ENCODE measurements around the gene RFTN1. TPM values are rescaled to one million over a fixed set of nuclear protein-coding genes. Genes with fewer than 3 reads are reported as not detected.

RFTN1 gene
- total RNA-seq, 4 donors from 2014 or later = 10.3 to 26.9 (median 22.3) TPM

DNA sequence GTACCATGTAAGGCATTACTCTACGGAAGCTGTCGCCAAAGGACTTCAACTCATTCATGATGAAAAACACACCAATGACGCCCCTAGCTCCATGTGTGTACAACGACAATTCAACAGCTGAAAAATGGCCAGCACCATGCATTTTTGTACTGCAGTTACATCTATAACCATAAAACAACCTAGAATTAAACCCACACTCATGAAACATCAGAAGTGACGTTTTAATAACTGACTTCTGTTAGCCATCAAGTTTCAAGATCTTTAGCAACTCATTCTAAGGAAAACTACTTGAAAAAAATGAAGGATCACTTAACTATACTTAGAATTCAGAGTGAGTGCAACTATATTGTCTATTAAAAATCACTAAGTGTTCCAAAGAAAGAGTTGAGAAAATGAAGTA is 84.9 kb downstream of the RFTN1 start:
- H3K4me3 ChIP-seq = no peak overlapping the region
- peak overlapping the region; percentile 61 for H3K27ac ChIP-seq
- DNase-seq (ENCODE audit: low spot score in 2 of 2) = no peak
- no peaks in the 10 kb centered on the region for H3K9me3 ChIP-seq
- peaks cover 4% of the 10 kb centered on the region for H3K36me3 ChIP-seq
- H3K27me3 ChIP-seq = no peaks in the 10 kb centered on the region
- no peak for TF ChIP-seq POLR2A (IDR thresholded peaks at IDR 0.05)
- TF ChIP-seq, protein P1, sequence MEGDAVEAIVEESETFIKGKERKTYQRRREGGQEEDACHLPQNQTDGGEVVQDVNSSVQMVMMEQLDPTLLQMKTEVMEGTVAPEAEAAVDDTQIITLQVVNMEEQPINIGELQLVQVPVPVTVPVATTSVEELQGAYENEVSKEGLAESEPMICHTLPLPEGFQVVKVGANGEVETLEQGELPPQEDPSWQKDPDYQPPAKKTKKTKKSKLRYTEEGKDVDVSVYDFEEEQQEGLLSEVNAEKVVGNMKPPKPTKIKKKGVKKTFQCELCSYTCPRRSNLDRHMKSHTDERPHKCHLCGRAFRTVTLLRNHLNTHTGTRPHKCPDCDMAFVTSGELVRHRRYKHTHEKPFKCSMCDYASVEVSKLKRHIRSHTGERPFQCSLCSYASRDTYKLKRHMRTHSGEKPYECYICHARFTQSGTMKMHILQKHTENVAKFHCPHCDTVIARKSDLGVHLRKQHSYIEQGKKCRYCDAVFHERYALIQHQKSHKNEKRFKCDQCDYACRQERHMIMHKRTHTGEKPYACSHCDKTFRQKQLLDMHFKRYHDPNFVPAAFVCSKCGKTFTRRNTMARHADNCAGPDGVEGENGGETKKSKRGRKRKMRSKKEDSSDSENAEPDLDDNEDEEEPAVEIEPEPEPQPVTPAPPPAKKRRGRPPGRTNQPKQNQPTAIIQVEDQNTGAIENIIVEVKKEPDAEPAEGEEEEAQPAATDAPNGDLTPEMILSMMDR (IDR thresholded peaks at IDR 0.05) = no peak
- TF ChIP-seq EP300 (IDR thresholded peaks at IDR 0.05) = no peak
- TF ChIP-seq POLR2AphosphoS5 (IDR thresholded peaks at IDR 0.05) = no peak
- H3K4me1 ChIP-seq = peaks cover 13% of the 10 kb centered on the region
- 87% methylated on average over 5 of the region's 5 CpGs for WGBS

DNA sequence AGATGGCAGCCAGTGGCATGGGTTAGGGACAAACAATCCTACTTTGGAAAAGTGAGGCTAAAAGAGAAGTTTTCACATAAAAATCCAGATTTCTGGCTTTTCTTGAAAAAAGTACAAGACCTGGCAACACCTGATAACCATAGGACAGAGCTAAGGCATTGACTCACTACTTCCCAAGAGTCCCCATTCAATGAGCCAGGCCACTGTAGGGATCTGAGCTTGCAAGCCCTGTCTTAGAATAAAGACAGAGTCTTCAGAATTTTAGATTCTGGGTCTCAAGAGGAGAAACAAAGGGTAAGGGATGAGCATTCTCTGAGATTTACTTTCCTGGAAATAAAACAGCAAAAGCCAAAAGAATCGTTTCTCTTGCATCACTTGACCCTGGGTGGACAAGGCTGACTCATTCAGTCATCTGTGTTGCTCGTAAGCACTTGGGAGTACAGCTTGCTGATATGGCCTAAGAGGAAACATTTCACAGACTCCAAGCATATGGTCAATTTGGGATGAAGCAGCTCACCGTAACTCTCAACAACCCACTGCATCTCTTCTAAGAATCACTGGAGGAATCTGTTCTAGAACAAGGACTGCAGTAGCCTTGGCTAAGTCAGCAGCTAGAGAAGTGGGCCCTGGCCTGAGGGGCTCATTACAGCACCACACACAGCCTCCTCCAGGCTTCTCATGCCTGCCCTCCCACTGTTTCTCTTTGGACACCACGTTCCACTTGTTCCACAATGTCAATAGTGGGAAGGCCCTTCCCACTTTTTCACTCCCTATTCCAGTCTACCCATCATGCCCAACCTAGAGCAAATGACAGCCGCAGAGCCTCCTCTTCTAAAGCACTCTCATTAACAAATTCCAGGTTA is 86.2 kb downstream of the RFTN1 start:
- Histone ChIP-seq H3K27me3 (no peaks in the 10 kb centered on the region), H3K9me3 (no peaks in the 10 kb centered on the region), H3K36me3 (peaks cover 2% of the 10 kb centered on the region), H3K27ac (peak overlapping the region; percentile 61), H3K4me3 (no peak overlapping the region), H3K4me1 (peaks cover 22% of the 10 kb centered on the region)
- TF ChIP-seq POLR2A (IDR thresholded peaks at IDR 0.05) = no peak
- TF ChIP-seq POLR2AphosphoS5 (IDR thresholded peaks at IDR 0.05) = peak in 2 of 3 donors; percentile 71 to 83
- 67% methylated on average over 5 of the region's 5 CpGs for WGBS
- DNase-seq (ENCODE audit: low spot score in 2 of 2) = no peak

DNA sequence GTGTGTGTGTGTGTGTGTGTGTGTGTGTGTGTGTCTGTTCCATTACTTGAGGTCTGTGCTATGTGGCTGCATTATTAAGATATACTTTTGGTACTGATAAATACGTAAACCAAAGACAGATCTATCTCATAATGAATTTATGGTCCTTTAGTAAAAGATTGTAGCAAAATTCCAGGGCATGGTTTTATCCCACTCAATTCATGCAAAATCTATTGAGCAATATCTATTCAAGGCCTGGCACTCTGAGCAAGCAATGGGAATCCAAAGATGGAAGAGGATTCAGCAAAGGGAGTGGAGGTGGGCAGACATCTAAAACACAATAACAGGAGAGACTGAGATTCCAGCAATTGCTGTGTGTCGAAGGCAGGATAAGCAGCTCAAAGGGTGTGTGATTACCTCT is 86.8 kb downstream of the RFTN1 start:
- H3K27me3 ChIP-seq = no peaks in the 10 kb centered on the region
- 94% methylated on average over 2 of the region's 2 CpGs for WGBS
- no peak overlapping the region for H3K27ac ChIP-seq
- no peaks in the 10 kb centered on the region for H3K36me3 ChIP-seq
- TF ChIP-seq, protein P1 (IDR thresholded peaks at IDR 0.05) = no peak
- no peak for TF ChIP-seq POLR2A (IDR thresholded peaks at IDR 0.05)
- no peak for TF ChIP-seq EP300 (IDR thresholded peaks at IDR 0.05)
- TF ChIP-seq POLR2AphosphoS5 (IDR thresholded peaks at IDR 0.05) = no peak
- no peaks in the 10 kb centered on the region for H3K9me3 ChIP-seq
- H3K4me1 ChIP-seq = peaks cover 22% of the 10 kb centered on the region
- DNase-seq (ENCODE audit: low spot score in 2 of 2) = no peak
- no peak overlapping the region for H3K4me3 ChIP-seq

DNA sequence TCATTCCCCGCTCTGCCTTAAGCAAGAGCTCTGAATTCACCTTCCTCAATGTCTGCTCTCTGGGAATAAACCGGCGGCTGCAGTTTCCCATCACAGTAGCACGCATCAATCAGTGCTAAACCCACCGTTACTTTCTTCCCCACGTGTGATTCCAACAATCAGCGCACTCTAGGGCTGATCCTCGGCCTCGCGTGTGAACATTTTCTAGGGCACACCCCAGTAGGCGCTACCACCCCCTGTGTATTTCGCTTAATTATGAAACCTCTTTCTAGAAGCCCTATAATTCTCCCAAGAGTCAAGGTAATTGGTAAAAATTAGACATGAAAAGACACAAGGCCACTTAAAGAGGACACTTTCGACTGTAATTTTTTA is 87.5 kb downstream of the RFTN1 start:
- TF ChIP-seq POLR2AphosphoS5 (IDR thresholded peaks at IDR 0.05) (no peak), EP300 (IDR thresholded peaks at IDR 0.05) (no peak), POLR2A (IDR thresholded peaks at IDR 0.05) (no peak)
- TF ChIP-seq, protein P1 (IDR thresholded peaks at IDR 0.05) = no peak
- WGBS = 94% methylated on average over 13 of the region's 13 CpGs
- Histone ChIP-seq H3K36me3 (no peaks in the 10 kb centered on the region), H3K4me1 (peaks cover 22% of the 10 kb centered on the region), H3K4me3 (no peak overlapping the region), H3K9me3 (no peaks in the 10 kb centered on the region), H3K27ac (no peak overlapping the region), H3K27me3 (no peaks in the 10 kb centered on the region)
- no peak for DNase-seq (ENCODE audit: low spot score in 2 of 2)

DNA sequence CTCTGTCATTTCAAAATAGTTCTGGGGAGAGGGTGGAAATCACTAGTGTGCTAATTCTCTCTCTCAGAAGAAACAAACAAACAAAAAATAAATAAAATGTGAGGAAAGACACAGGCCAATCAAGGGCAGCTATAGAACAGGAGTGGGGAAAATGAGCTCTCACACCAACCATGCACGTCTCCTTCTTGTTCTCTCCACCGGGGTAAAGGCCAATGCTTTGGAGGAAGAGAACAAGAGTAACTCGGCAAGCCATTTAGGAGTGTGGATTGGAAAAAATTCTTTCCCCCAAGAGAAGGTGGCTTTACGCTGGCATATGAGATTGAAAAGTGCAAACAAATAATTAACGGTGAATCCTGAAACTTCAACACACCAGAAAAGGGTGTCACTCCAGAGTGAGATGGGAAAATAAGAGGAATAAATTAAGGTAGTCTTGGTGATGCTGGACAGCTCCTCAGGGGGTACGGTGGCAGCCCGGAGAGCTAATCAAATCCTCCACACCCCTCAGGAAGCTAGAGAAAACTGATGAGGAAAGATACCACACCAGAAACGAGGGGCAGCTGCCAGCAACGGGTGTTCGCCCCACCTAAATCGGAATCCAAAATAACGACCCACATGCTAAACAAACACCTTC is 88.0 kb downstream of the RFTN1 start:
- Histone ChIP-seq H3K36me3 (no peaks in the 10 kb centered on the region), H3K4me1 (peaks cover 23% of the 10 kb centered on the region), H3K27ac (no peak overlapping the region), H3K9me3 (no peaks in the 10 kb centered on the region), H3K27me3 (no peaks in the 10 kb centered on the region), H3K4me3 (no peak overlapping the region)
- WGBS = 79% methylated on average over 12 of the region's 12 CpGs
- DNase-seq (ENCODE audit: low spot score in 2 of 2) = no peak
- TF ChIP-seq EP300 (IDR thresholded peaks at IDR 0.05) (no peak), POLR2A (IDR thresholded peaks at IDR 0.05) (no peak), POLR2AphosphoS5 (IDR thresholded peaks at IDR 0.05) (no peak)
- TF ChIP-seq, protein P1 (IDR thresholded peaks at IDR 0.05) = no peak

Data from suprapubic skin (tissue), 4 donors.